Transverse colon (tissue), 4 donors: ENCODE results near the gene ITGB7. TPM values are rescaled to one million over a fixed set of nuclear protein-coding genes. Genes with fewer than 3 reads are reported as not detected.

Source experiments
- DNase-seq: peaks from one replicate; pipeline ENCODE4 v3.0.0-alpha.2; 2019
- H3K27ac ChIP-seq, 4 donors: fragments of 200-600 bp; sonication (generic); 2 replicates each; pipeline ENCODE4 v1.5.1; 2016 to 2018; ENCODE audit warnings: inconsistent platforms in 4 of 4
- H3K27me3 ChIP-seq: fragments of 200-600 bp; sonication (generic); 2 replicates; pipeline ENCODE4 v1.5.1; 2017; ENCODE audit warnings: inconsistent platforms
- H3K36me3 ChIP-seq, 4 donors: fragments of 200-600 bp; sonication (generic); 2 replicates each; pipeline ENCODE4 v1.5.1; 2017 to 2019; ENCODE audit warnings: inconsistent platforms in 4 of 4
- H3K4me1 ChIP-seq, 4 donors: fragments of 200-600 bp; sonication (generic); 2 replicates each; pipeline ENCODE4 v1.5.1; 2017 to 2020; ENCODE audit warnings: inconsistent platforms in 4 of 4
- H3K4me3 ChIP-seq, 4 donors: fragments of 200-600 bp; sonication (generic); 1 replicate in 1 of 4; 2 replicates in 3 of 4; pipeline versions ENCODE4 v1.5.1 to v1.6.1; 2017 to 2019; ENCODE audit warnings: inconsistent platforms in 4 of 4
- H3K9me3 ChIP-seq, 2 donors: fragments of 200-600 bp; sonication (generic); 2 replicates each; pipeline ENCODE4 v1.5.1; 2017 to 2019; ENCODE audit warnings: inconsistent platforms in 2 of 2
- CTCF ChIP-seq, 5 experiments: fragments of 200-600 bp in 3 of 5; fragments of 450-650 bp in 2 of 5; sonication (generic) in 3 of 5; IDR thresholded peaks; 1 replicate in 2 of 5; 2 replicates in 3 of 5; pipeline ENCODE4 v1.5.1; 2016 to 2017; ENCODE audit warnings: antibody characterized with exemption in 5 of 5, inconsistent platforms in 3 of 5, mild to moderate bottlenecking in 2 of 5, moderate library complexity in 1 of 5
- EP300 ChIP-seq: sonication (generic); formaldehyde crosslinking; IDR thresholded peaks from one replicate; pipeline ENCODE4 v1.6.1; 2017; ENCODE audit warnings: antibody characterized with exemption, low read depth
- POLR2A ChIP-seq: fragments of 450-650 bp; IDR thresholded peaks from one replicate; pipeline ENCODE4 v1.6.1; 2016; ENCODE audit warnings: antibody characterized with exemption, mild to moderate bottlenecking, moderate library complexity
- POLR2AphosphoS5 ChIP-seq, 3 donors: sonication (generic); formaldehyde crosslinking; IDR thresholded peaks; one replicate each; pipeline ENCODE4 v1.6.1; 2016; ENCODE audit warnings: antibody characterized with exemption in 3 of 3
- WGBS, 2 donors: methylation state at CpG; one replicate each; pipeline ENCODE4 v1.1.5; 2018; ENCODE audit warnings: low coverage in 1 of 2; 5-methylcytosine and 5-hydroxymethylcytosine counted together
- in situ Hi-C, 4 donors: fragments of 200-750 bp; cut with MboI; loops; one replicate each; pipeline versions ENCODE4 v1.15.0 to v1.15.1; 2017; ENCODE audit warnings: low sequenced_read_pairs in 3 of 4, low pct_ligation_motif_present in 1 of 4, low pct_unique_long_range_greater_than_20kb in 1 of 4
- intact Hi-C: fragments of 100-400 bp; cut with DNase I; formaldehyde crosslinking; loops from one replicate; pipeline ENCODE4 v1.15.1; 2023; ENCODE audit warnings: low total_unique reads
- total RNA-seq, 4 donors: library from RNA; depleted of rRNA; stranded (reverse); fragments of >200 nt; gene quantifications; one replicate each; pipeline ENCODE4 v1.1.0, GENCODE V29; 2016

ITGB7 gene
- total RNA-seq, 4 donors from 2014 or later: 0.60 to 8.3 (median 2.9) TPM

DNA sequence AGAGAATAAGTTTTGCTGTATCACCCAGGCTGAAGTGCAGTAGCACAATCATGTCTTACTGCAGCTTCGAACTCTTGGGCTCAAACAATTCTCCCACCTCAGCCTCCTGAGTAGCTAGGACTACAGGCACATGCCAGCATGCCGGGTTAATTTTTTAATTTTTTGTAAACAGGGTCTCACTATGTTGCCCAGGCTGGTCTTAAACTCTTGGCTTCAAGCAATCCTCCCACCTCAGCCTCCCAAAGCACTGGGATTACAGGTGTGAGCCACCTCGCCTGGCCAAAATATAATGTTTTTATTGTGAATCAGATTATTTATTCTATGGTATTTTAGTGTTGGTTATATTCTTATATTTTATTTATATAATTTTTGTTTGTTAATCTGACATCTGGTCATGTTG is 30.3 kb downstream of the ITGB7 start:
- no peaks in the 10 kb centered on the region for H3K27me3 ChIP-seq
- DNase-seq: no peak
- intact Hi-C loops: no loop called here
- H3K4me1 ChIP-seq: peaks cover 7 to 33% (median 20%) of the 10 kb centered on the region in 4 donors
- TF ChIP-seq CTCF (IDR thresholded peaks at IDR 0.05): no peak
- TF ChIP-seq EP300: no peak
- TF ChIP-seq POLR2A: no peak
- TF ChIP-seq POLR2AphosphoS5 (IDR thresholded peaks at IDR 0.05): no peak
- H3K9me3 ChIP-seq: no peaks in the 10 kb centered on the region
- in situ Hi-C loops: loop anchor here in 1 of 4 donors (25.0 kb wide), 1 partner anchor 114 kb away; the partner anchor contains the start of gene TNS2
- H3K27ac ChIP-seq: no peak overlapping the region
- H3K4me3 ChIP-seq: no peak overlapping the region
- no peaks in the 10 kb centered on the region for H3K36me3 ChIP-seq
- 89 to 94% methylated on average over 3 of the region's 3 CpGs for WGBS, 2 donors

DNA sequence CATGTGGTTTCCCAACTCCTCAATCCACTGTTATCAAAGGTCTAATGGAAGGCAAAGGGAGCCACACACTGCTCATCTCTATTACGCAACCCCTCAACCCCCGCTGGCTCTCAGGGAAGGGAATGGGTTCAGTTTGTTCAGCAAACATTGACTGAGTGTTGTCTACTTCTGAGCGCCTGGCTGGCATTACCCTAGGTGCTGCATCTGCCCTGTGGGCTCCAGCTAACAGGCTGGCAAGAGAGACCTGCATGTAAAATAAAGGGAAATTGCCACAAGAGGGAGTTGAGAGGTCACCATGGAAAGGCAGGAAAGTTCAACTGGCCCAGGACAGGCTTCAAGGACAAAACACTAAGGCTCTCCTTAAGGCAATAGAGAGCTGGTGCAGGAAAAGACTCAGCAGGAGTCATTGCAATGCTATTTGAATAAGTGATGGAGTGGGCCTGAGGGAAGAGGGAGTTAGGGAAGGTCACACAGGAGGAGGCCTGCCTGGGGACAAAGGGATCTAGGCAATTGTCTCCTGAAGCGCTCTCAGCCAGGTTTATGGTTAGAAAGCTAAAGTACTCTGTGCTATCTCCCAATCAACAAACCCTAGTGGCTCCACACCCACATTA is 32.1 kb downstream of the ITGB7 start:
- 61% methylated on average over 3 to 4 of the region's 4 CpGs for WGBS, 2 donors
- Histone ChIP-seq H3K4me1 (peaks cover 6 to 31% (median 13%) of the 10 kb centered on the region in 4 donors), H3K27me3 (no peaks in the 10 kb centered on the region), H3K36me3 (no peaks in the 10 kb centered on the region), H3K9me3 (no peaks in the 10 kb centered on the region), H3K4me3 (no peak overlapping the region), H3K27ac (peak overlapping the region; percentile 12 to 58 (median 19))
- no peak for DNase-seq
- in situ Hi-C loops (loop anchor here in 1 of 4 donors (25.0 kb wide), 1 partner anchor 113 kb away; the partner anchor contains the start of gene TNS2), intact Hi-C loops (no loop called here)
- TF ChIP-seq EP300 (no peak), CTCF (IDR thresholded peaks at IDR 0.05) (peak in 3 of 5 experiments; percentile 12 to 42 (median 29))

- Histone ChIP-seq H3K27me3 (no peaks in the 10 kb centered on the region), H3K4me3 (no peak overlapping the region), H3K9me3 (no peaks in the 10 kb centered on the region), H3K4me1 (peaks cover 4 to 24% (median 7%) of the 10 kb centered on the region in 4 donors), H3K27ac (no peak overlapping the region), H3K36me3 (no peaks in the 10 kb centered on the region)
- WGBS, 2 donors: 91 to 93% methylated on average over 4 to 10 of the region's 10 CpGs
- no peak for DNase-seq
- in situ Hi-C loops (no loop called here), intact Hi-C loops (no loop called here)
- TF ChIP-seq EP300 (no peak), POLR2AphosphoS5 (IDR thresholded peaks at IDR 0.05) (no peak), POLR2A (no peak)
Measured at GRCh38 chr12:53173085-53173715, 33.9 kb downstream of the ITGB7 start.

- in situ Hi-C loops: no loop called here
- H3K4me3 ChIP-seq: no peak overlapping the region
Measured at GRCh38 chr12:53172352-53172751, 34.7 kb downstream of the ITGB7 start.

More at GRCh38 chr12:53172352-53172751, 34.7 kb downstream of the ITGB7 start:
- no peak for DNase-seq
- H3K4me1 ChIP-seq: peaks cover 4 to 24% (median 7%) of the 10 kb centered on the region in 4 donors
- no peaks in the 10 kb centered on the region for H3K9me3 ChIP-seq
- TF ChIP-seq EP300 (no peak), POLR2AphosphoS5 (IDR thresholded peaks at IDR 0.05) (no peak), POLR2A (no peak), CTCF (IDR thresholded peaks at IDR 0.05) (no peak)
- WGBS, 2 donors: 88 to 94% methylated on average over 5 to 11 of the region's 11 CpGs
- no peaks in the 10 kb centered on the region for H3K27me3 ChIP-seq
- intact Hi-C loops: no loop called here
- H3K36me3 ChIP-seq: no peaks in the 10 kb centered on the region
- no peak overlapping the region for H3K27ac ChIP-seq
